ENCODE data around the gene POMP. TPM values are rescaled to one million over a fixed set of nuclear protein-coding genes. Genes with fewer than 3 reads are reported as not detected.

The POMP gene
- polyA plus RNA-seq, 3 donors = 31.3 to 153 (median 145) TPM

- no peaks in the 10 kb centered on the region for H3K27me3 ChIP-seq (ENCODE audit: control insufficient read depth in 2 of 2, insufficient read depth in 2 of 2, low read length in 2 of 2)
- peaks cover 84 to 89% of the 10 kb centered on the region in 2 donors for H3K36me3 ChIP-seq (replicated peaks in 1 of 2; ENCODE audit: control insufficient read depth in 1 of 2, insufficient read depth in 2 of 2, low read length in 2 of 2)
- TF ChIP-seq, protein P1, sequence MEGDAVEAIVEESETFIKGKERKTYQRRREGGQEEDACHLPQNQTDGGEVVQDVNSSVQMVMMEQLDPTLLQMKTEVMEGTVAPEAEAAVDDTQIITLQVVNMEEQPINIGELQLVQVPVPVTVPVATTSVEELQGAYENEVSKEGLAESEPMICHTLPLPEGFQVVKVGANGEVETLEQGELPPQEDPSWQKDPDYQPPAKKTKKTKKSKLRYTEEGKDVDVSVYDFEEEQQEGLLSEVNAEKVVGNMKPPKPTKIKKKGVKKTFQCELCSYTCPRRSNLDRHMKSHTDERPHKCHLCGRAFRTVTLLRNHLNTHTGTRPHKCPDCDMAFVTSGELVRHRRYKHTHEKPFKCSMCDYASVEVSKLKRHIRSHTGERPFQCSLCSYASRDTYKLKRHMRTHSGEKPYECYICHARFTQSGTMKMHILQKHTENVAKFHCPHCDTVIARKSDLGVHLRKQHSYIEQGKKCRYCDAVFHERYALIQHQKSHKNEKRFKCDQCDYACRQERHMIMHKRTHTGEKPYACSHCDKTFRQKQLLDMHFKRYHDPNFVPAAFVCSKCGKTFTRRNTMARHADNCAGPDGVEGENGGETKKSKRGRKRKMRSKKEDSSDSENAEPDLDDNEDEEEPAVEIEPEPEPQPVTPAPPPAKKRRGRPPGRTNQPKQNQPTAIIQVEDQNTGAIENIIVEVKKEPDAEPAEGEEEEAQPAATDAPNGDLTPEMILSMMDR (IDR thresholded peaks at IDR 0.05) = no peak
- H3K4me3 Mint-ChIP-seq = no peak overlapping the region
- H3K27ac ChIP-seq (ENCODE audit: low read depth in 1 of 2, low read length in 2 of 2) = no peak overlapping the region
- H3K79me2 ChIP-seq (ENCODE audit: insufficient read depth, low read length) = peaks cover 48% of the 10 kb centered on the region
- no peak overlapping the region for H3K9ac ChIP-seq (ENCODE audit: insufficient read depth, low read length, poor library complexity, severe bottlenecking)
- no CpG with 5 or more reads among the region's 9 CpGs for WGBS (ENCODE audit: insufficient coverage)
- intact Hi-C loops (cut with micrococcal nuclease) = no loop called here
- H3K27ac Mint-ChIP-seq = peak overlapping the region in 1 of 7 donors; percentile 48
- no peak overlapping the region for H2AFZ ChIP-seq (ENCODE audit: insufficient read depth, low read depth, low read length, poor library complexity, severe bottlenecking)
- H3K4me2 ChIP-seq (replicated peaks; ENCODE audit: extremely low read depth, low read length, poor library complexity, severe bottlenecking) = no peak overlapping the region
- no peak for DNase-seq
- H3K4me1 Mint-ChIP-seq = peaks cover 29% of the 10 kb centered on the region
- no peaks in the 10 kb centered on the region for H3K9me3 Mint-ChIP-seq
- H3K36me3 Mint-ChIP-seq = peaks cover 74 to 83% of the 10 kb centered on the region in 2 donors
- no peaks in the 10 kb centered on the region for H3K9me3 ChIP-seq (replicated peaks in 1 of 2; ENCODE audit: control insufficient read depth in 1 of 2, insufficient read depth in 1 of 2, low read length in 2 of 2)
- no peak overlapping the region for H3K4me3 ChIP-seq (replicated peaks in 1 of 3; ENCODE audit: low read depth in 2 of 3, low read length in 3 of 3)
- peaks cover 26 to 29% of the 10 kb centered on the region in 2 donors for H3K4me1 ChIP-seq (ENCODE audit: control insufficient read depth in 1 of 2, insufficient read depth in 2 of 2, low read length in 2 of 2)
- no peaks in the 10 kb centered on the region for H3K27me3 Mint-ChIP-seq (ENCODE audit: low read depth in 3 of 3)
- H4K20me1 ChIP-seq (ENCODE audit: insufficient read depth, low read length) = peaks cover 45% of the 10 kb centered on the region
These were observed 8.1 kb downstream of the POMP start for GRCh38 chr13:28666897-28667488.

DNA sequence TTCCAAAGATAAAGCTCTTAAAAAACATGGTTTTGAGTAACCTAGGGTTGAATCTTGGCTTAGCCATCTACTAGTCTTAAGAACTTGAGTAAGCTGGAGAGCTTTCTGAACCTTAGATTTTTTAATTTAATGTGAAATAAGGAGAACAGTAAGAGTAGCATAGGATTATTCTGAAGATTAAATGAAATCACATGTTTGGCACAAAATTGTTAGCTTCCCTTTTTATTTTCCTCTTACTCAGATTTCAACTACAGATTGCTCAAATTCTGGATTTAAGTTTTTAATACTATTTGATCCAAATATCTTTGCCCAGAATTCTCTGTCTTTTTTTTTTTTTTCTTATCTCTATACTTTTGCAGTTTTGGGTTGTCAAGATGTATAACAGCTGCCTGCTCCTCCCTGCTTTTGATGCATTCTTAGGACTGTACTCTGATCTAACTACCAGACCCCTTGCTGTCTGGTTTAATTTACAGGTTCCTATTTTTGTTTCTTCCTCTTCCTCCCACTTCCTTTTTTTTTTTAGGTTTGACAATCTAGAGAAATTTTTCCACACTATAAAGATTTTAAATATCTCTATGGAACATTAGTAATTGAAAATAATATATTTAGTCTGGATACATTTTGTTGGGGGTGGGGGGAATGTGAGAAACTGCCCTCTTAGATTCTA lies 12.3 kb downstream of the POMP start:
- no peaks in the 10 kb centered on the region for H3K27me3 Mint-ChIP-seq (ENCODE audit: low read depth in 3 of 3)
- peak overlapping the region in 1 of 2 donors; percentile 59 for H3K4me3 Mint-ChIP-seq
- peaks cover 73 to 82% of the 10 kb centered on the region in 2 donors for H3K36me3 Mint-ChIP-seq
- Histone ChIP-seq H3K79me2 (ENCODE audit: insufficient read depth, low read length) (peaks cover 44% of the 10 kb centered on the region), H3K4me2 (replicated peaks; ENCODE audit: extremely low read depth, low read length, poor library complexity, severe bottlenecking) (peak overlapping the region; percentile 71), H3K9ac (ENCODE audit: insufficient read depth, low read length, poor library complexity, severe bottlenecking) (peak overlapping the region; percentile 4), H2AFZ (ENCODE audit: insufficient read depth, low read depth, low read length, poor library complexity, severe bottlenecking) (no peak overlapping the region), H3K4me3 (replicated peaks in 1 of 3; ENCODE audit: low read depth in 2 of 3, low read length in 3 of 3) (peak overlapping the region in 1 of 3 experiments; percentile 56), H3K27me3 (ENCODE audit: control insufficient read depth in 2 of 2, insufficient read depth in 2 of 2, low read length in 2 of 2) (no peaks in the 10 kb centered on the region), H3K9me3 (replicated peaks in 1 of 2; ENCODE audit: control insufficient read depth in 1 of 2, insufficient read depth in 1 of 2, low read length in 2 of 2) (no peaks in the 10 kb centered on the region), H3K36me3 (replicated peaks in 1 of 2; ENCODE audit: control insufficient read depth in 1 of 2, insufficient read depth in 2 of 2, low read length in 2 of 2) (peaks cover 79 to 89% of the 10 kb centered on the region in 2 donors), H3K27ac (ENCODE audit: low read depth in 1 of 2, low read length in 2 of 2) (peak overlapping the region; percentile 55 to 75), H4K20me1 (ENCODE audit: insufficient read depth, low read length) (peaks cover 21% of the 10 kb centered on the region), H3K4me1 (ENCODE audit: control insufficient read depth in 1 of 2, insufficient read depth in 2 of 2, low read length in 2 of 2) (peaks cover 32 to 41% of the 10 kb centered on the region in 2 donors)
- H3K27ac Mint-ChIP-seq = peak overlapping the region; percentile 82 to 96 (median 92)
- peak; percentile 23 to 61 (median 38) for DNase-seq
- TF ChIP-seq, protein P1 (IDR thresholded peaks at IDR 0.05) = no peak
- H3K4me1 Mint-ChIP-seq = peaks cover 38% of the 10 kb centered on the region
- intact Hi-C loops (cut with micrococcal nuclease) = loop anchor here in 1 of 2 donors (5.0 to 10.0 kb wide), 2 partner anchors 46 to 124 kb away; partner anchors contain the start of gene SLC46A3
- peaks cover 0 to 2% (median 0%) of the 10 kb centered on the region in 7 donors for H3K9me3 Mint-ChIP-seq
